GM18499 (cell line): Measurements from ENCODE around the gene GRIK1.

Source experiments
- ATAC-seq: cut with Tn5 transposase; IDR thresholded peaks from one replicate; pipeline ENCODE4 v1.9.1; 2021; ENCODE audit warnings: moderate number of reproducible peaks; ENCODE audit not compliant: insufficient read depth, unreplicated experiment

GRIK1 gene

DNA sequence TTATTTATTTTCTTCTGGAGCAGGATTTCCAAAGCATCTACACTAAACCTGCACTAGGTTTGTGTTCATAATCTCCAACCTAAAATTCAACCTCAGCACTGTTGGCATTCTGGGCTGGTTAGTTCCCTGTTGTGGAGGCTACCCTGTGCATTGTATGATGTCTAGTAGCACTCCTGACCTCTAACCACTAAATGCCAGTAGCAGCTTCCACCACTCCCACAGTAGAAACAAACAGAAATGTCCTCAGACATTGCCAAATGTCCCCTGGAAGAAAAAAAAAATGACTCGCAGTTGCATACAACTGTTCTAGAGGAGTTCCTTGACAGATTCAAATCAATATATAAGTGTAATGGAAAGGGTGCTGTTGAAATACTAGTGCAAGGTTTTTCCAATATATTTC lies 18.9 kb downstream of the GRIK1 start:
- ATAC-seq = no peak

DNA sequence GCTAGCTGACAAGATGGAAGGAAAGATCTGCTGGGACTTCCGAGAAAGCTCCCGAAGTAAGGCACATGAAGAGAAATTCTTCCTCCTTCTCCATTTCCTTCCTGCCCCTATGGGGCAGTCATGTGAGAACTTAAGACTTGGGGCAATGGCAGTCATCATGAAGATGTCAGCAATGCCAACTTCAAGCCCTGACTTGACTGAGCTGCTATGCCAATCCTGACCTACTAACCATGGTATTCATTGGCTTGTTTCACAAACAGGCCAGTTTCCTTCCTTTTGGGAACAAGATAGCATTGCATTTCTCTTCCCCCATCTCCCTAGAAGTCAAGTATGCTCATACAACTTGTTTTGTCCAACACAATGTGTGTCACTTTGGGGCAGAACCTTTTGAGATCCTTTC lies 25.5 kb downstream of the GRIK1 start:
- no peak for ATAC-seq

DNA sequence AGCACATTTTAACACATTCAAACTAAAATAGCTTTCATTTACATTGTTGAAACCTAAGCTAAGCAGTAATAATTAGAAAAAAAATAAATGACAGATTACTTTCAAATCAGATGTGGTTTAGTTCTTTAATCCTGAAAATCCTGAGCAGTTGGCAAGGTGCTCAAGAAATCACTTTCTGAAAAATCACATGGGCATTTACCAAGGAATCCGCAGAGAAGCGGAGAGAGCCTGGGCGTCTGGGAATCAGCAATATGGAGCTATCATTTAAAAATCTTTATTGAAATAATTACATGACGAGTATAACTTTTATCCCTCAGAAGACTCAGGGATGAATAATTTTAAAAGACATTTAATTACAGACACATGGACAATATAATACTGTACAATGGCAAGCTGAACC lies 30.2 kb downstream of the GRIK1 start:
- ATAC-seq = no peak

DNA sequence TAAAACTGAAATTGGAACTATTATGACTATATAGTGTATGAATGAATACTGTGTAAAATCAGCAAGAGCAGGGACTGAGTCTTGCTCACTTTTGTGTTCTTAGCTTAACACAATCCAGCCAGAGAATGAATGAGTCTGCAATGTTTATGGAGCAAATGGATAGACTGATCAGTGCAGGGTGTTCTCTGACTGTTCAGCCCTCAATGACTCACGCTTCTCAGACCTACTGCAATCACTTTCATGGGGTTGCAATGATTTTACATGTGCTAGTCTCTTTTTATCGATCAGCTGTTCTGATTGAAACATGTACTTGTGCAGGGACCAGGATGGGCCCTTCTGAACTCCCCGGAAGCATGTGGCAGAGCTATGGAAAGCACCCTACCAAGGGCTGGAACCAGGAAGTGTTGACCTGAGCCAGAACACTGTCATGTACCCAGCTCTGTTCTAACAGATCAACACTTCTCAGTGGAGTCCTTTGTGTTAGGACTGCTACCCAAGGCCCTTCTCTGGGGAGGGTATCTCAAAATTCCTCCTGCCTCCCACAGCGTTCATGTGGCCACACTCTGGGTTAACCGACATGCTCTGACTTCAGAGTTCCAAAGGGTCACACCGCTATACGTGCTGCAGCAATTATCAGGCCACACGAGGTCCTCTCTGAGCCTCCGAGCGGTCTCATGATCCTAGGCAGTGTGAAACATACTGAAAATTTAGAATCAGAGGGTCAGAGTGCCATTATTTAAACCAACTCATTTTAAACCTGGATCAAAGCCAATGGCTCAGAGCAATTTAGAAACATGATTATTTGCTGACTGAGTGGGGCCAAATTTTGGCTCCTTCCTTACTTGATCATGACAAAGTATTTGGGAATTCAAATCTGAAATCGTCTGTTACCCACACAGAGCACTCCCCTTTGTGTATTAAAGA lies 35.2 kb downstream of the GRIK1 start:
- ATAC-seq = no peak

DNA sequence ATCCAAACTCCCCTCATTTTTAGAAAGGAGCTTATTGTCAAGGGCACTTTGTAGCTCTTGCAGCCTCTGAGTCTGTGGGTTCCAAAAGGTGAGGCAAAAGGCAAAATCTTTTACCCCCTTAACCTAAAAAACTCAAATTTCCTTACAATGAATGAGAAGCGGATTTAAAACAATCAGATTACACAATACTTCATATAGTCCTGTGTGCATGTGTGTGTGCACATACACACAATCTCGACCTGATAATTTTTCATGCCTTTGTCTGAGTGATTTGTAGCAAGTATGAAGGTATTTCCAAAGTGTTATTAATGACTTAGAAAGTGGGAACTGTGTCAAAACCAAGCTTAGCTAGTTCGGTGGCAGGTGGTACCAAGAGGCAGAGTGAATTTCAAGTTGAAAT lies 42.9 kb downstream of the GRIK1 start:
- no peak for ATAC-seq

DNA sequence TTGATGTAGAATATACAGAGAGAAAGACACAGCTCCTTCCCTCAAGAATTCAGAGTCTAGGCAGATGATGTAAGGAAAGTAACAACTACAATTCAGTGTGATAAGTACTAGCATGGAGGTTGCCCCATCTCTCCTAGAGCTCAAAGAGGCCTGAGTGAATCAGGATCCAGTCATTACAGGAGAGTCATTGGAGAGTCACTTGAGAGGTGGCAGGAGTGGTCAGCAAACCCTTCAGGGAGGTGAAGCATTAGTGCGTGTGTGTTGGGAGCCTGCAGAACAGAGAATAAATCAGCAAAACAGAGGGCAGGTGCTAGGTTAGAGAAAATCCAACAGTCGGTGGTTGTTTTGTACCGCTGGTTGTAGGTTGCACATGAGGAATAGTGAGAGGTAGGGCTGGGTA lies 46.1 kb downstream of the GRIK1 start:
- no peak for ATAC-seq

DNA sequence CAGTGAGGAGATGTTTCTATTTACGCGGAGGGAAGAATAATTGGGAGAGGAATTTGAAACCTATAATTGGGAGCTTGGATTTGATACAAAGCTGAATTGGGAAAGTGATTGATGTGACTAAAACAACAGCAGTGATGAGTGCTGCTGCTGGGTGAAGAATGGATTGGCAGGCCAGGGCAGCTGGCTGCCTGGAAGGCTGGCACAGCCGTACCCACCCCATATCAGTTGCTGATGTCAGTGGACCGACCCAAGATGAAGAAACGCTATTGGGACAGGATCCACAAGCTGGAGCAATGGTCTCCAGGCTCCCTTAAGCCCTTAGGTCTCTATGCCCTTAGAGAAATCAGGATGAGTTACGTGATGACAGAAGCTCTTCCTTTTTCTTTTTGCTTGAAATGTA lies 47.4 kb downstream of the GRIK1 start:
- ATAC-seq = no peak

DNA sequence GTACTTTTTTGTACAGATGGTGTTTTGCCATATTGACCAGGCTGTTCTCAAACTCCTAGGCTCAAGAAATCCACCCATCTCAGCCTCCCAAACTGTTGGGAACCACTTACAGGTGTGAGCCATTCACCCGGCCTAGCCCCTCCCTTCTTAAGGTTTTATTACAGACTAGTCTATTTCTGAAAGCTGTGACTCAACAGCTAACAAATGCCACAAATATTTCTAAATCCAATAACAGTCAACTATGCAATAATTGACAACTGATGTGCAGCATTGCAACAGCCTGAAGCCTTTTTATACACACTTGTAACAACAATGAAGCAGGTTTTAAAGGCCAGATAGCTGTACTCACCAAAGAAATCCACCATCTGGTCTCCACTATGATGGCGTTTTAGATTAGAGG lies 51.4 kb downstream of the GRIK1 start:
- ATAC-seq = no peak

DNA sequence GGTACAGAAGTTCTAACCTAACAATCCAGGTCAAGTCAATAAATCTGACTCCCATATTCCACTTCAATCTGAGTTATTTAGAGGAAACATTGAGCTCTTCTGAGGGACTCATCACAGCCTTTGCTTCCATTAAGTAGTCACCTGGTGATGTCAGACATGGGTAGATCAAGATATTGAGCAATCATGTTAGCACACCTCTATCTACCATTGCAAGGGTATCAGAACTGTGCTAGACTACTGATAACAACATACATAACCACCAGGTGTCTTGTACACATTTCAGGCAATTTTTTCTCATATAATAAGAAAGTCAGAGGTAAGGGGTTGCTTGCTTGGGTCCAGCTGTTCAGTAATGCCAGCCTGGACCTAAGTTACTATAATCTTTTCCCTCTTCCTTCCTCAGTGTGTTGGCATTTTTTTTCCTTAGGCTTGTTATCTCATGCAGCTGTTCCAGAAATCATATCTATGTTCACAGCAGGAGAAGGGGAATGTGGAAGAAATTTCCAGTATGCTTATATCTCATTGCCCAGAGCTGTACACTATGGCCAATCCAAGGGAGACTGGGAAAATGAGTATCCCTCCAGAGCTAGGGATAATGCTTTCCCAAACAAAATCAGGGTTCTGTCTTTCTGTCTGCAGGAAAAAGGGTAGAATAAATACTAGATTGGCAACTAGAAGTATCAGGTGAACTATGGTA lies 52.3 kb downstream of the GRIK1 start:
- no peak for ATAC-seq

DNA sequence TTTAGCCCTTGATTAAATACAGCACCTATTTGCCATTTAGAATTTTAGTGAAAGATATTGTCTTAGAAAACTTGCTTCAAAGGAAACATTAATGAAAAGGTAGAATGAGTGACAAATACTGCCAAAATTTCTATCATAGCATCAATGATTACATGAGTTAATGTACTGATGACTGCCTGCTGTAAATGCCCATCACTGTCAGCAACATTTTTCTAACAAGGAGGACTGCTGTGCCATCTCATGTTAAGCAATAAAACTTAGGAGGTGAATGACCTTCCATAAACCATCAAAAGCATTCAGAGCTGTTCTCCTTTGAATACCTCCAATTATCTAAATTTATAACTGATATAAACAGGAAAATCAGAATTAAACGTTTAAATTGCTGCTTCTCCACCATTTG lies 54.3 kb downstream of the GRIK1 start:
- ATAC-seq = no peak

DNA sequence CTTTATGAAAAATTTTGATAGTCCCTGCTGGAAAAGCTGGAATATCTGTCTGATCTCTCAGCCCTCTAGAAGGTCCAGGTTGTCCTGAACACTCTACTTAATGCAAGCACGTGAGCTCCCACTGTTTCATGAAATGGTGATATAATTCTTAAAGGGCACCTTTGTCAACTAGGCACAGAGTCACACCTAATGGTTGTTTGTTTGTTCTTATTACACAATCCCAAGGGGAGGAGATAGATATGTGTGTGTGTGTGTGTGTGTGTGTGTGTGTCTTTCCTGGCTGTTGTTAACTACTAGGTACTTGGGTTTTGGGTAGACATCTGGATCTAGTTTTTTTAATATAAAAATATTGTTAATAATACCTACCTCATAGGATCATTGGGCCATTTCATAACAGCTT lies 63.9 kb downstream of the GRIK1 start:
- ATAC-seq = no peak

DNA sequence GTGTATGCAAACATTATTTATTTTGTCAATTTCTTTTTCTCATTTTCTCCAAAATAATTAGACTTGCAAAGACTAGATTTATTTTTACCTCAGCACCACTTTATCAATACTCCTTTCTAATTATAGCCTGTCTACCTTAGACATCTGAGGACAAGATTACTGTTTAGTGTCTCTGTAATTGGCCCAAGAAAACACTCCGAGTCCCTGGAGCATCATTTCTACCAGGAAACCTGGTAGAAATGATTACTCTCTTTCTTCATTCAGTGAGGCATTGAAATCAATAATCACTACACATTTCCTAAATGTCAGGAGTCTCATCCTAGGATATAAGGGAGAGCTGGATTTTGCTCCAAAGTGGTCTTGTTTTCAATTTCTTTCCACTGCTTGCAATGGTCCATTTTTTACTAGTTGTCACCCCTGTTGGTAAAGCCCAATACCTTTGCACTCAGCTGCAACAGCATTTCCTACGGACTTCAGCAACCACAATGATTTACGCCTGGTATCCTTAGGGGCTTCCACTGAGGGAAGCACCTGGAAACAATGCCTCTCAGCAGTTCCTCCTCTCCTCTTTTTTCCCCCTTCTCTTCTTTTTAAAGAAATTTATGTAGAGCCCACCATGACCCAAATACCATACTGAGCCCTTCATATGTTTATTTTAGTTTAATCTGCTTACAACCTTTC lies 64.6 kb downstream of the GRIK1 start:
- ATAC-seq = no peak

DNA sequence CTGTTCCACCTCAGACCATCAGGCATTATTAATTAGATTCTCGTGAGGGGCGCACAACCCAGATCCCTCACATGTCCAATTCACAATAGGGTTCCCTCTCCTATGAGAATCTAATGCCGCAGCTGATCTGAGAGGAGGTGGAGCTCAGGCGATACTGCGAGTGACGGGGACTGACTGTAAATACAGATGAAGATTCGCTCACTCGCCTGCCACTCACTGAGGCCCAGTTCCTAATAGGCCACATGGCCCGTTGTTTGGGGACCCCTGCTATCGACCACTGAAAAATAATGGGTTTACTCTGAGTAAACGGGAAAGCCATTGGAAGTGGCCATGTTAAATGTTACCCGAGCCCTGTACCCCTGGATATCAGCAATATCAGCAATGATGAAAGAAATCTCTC lies 65.9 kb downstream of the GRIK1 start:
- ATAC-seq = no peak

DNA sequence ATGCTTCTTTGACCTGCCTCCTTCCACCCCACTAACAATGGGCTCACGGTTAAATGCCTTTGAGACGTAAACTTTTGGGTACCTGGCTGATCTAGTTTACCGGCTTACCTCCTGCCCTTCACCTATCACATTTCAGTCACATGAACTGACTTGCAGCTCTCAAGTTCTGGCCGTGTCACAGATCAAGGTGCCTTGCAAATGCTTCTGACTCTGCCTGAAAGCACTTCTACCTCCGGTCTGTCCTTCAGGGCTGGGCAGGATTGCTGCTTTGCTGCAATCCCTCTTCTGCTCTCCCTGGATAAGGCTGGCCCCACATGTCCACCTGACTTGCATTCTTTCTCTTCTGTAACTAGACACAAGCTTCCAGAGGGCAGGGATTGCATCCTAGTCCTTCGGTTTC lies 69.0 kb downstream of the GRIK1 start:
- no peak for ATAC-seq

DNA sequence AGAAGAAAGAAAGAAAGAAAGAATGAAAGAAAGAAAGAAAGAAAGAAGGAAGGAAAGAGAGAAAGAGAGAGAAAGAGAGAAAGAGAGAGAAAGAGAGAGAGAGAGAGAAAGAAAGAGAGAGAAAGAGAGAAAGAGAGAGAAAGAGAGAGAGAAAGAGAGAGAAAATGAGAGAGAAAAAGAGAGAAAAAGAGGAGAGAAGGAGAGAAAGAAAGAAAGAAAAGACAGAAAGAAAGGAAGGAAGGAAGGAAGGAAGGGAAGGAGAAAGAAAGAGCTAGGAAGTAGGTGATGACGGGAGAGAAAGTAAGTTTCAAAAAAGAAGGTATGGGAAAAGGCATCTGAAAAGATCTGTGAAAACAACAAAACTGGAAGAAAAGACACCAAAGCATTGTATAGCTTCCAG lies 72.0 kb downstream of the GRIK1 start:
- ATAC-seq = no peak

DNA sequence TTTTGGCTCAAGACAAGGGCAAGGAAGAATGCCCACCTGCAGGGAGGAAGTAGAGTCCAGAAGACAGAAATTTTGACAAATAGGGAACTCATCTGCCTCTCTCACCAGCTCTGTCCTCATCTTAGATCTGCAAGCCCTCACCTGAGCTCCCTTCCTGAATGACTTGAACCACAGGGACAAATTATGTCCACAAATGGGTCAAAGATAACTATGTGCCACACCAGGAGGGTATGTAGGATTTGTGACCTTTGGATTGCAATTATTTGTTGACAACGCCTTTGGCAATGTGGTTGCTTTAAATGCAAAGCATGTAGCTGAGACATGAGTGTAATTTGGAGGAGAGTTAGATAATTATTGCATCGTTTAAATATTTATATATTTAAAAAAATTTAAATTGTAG lies 79.5 kb downstream of the GRIK1 start:
- ATAC-seq = no peak

DNA sequence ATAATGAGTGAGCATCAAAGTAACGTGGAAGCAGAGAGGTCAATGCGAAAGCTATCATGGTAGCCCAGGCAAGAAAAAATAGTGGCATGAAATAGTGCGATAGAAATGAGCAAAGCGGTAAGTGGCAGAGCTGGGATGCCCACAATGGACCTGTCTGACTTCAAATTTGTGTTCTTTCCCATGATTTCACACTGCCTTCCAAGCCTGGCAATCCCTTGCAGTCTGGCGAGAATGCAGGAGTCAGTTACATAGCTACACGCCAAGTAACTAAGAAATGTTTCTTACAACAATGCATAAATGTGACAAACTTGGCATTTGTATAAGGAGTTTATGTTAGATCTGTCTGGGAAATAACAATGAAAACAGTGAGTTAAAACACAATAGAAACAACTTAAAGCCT lies 82.6 kb downstream of the GRIK1 start:
- no peak for ATAC-seq

DNA sequence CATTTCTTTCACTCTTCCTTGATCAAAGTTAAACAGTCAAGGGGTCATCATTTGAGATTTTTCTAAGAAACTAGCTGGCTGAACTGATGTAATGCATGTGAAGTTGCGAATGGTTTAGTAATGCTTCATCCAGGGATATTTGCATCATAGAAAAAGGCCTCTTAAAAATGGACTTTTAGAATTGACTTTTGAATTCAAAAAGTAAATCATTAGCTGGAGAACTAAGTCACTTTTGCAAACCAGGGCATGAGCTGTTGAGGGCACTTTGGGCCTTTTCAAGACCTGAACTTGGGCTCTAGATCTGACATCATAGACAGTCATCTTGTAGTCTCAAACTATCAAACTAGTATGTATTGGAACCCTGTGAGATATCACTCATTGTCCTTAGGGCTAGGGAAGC lies 85.0 kb downstream of the GRIK1 start:
- no peak for ATAC-seq

DNA sequence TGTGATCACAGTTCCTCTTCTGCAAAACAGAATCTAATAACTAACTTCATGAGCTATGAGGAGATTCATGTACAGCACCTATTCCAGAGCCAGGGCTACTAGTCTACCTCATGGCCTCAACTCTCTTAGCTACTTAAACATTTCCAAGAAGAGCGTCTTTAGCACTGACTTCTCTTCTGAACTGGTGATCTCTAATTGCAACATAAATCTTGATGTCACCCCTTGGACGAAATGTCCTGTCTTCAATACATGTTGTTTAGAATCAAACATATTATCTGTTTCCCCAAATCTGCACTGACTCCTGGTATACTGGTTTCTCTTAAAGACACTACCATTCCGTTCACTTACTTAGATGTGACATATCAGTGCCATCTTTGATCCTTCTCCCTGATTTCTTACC lies 88.2 kb downstream of the GRIK1 start:
- ATAC-seq = no peak

DNA sequence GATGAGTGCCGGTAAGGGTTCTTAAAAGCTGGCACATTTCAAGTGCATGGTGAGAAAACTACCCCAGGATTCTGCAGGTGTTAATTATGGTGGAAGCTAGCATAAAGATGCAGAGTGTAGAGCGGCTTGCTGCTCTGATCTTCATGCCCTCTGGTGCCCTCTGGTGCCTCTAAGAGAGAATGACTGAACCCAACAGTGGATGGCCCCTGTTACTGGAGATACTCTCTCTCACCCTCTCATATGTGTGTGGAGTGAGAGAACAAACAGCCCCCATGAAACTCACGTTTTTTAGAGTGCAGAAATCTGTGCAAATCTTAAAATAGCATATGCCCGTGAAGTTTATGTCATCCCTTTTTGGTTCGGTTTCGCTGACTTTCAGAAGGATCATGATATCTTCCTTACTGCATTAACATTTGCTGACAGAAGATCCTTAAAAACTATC lies 90.0 kb downstream of the GRIK1 start:
- peak; percentile 86 for ATAC-seq

DNA sequence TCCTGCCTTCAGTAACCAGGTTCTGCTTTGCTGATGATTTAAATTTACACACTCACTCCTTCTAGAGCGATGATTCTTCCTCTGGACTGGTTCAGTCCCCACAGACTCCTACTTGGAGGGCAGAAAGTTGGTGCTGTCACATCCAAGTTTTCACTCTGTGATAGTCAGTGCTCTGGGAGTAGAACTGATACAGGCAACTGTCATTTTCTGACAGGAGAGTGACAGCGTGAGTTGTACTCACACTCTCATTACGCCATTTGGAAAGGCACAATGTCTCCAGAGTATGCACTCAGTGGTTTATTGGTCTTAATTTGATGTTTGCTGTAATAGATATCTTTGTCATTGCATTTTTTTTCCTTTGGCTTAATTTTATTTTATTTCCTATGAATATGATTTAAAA lies 96.0 kb downstream of the GRIK1 start:
- no peak for ATAC-seq
